HEK293 (cell line): Measurements from ENCODE around the gene FAM151B.
"Not testable (repeated sequence)": the region's sequence is repeated elsewhere in the genome, so short reads cannot be mapped to it uniquely, and the experiment has no call there.

Source experiments
- CTCF ChIA-PET: fragments of 350-600 bp; formaldehyde crosslinking; extraction: SDS; loops from one replicate; lab custom pipeline; 2021; ENCODE audit warnings: antibody characterized with exemption; lab: Yijun Ruan, JAX
- POLR2A ChIA-PET: fragments of 300-600 bp; formaldehyde crosslinking; extraction: SDS; loops from one replicate; lab custom pipeline; 2020; ENCODE audit warnings: antibody characterized with exemption, inconsistent platforms; lab: Yijun Ruan, JAX
- H3K27ac ChIP-seq: fragments of 200-500 bp; sonication (Bioruptor generic); 2 replicates; pipeline ENCODE4 v1.5.1; 2014; ENCODE audit warnings: low read depth, low read length, control low read depth, inconsistent platforms; ENCODE audit errors: extremely low read depth
- H3K36me3 ChIP-seq, 2 experiments: fragments of 200-500 bp in 1 of 2; sonication (Bioruptor generic) in 1 of 2; 1 replicate in 1 of 2; 2 replicates in 1 of 2; pipeline ENCODE4 v1.5.1; 2014 to 2017; ENCODE audit warnings: inconsistent platforms in 2 of 2, low read length in 2 of 2; ENCODE audit not compliant: control insufficient read depth in 2 of 2, insufficient read depth in 1 of 2
- H3K4me1 ChIP-seq: fragments of 200-500 bp; sonication (Bioruptor generic); 2 replicates; pipeline ENCODE4 v1.5.1; 2014; ENCODE audit warnings: mild to moderate bottlenecking, low read length, inconsistent platforms; ENCODE audit not compliant: control insufficient read depth, insufficient read depth
- H3K4me3 ChIP-seq: 2 replicates; pipeline ENCODE4 v1.5.1; 2011; ENCODE audit warnings: low read depth, mild to moderate bottlenecking, control low read depth, low read length, moderate library complexity
- H3K9me3 ChIP-seq: fragments of 200-500 bp; sonication (Bioruptor generic); 2 replicates; pipeline ENCODE4 v1.5.1; 2014; ENCODE audit warnings: low read depth, low read length, inconsistent platforms; ENCODE audit not compliant: control insufficient read depth, insufficient read depth
- GLIS1 ChIP-seq: fragments of 450-650 bp; formaldehyde crosslinking; IDR thresholded peaks from 2 replicates; pipeline ENCODE4 v1.5.1; 2016; ENCODE audit warnings: missing biosample characterization, missing genetic modification characterization
- KLF7 ChIP-seq: fragments of 450-650 bp; formaldehyde crosslinking; IDR thresholded peaks from 2 replicates; pipeline ENCODE4 v1.5.1; 2016; ENCODE audit warnings: missing biosample characterization, missing genetic modification characterization, borderline replicate concordance
- KLF9 ChIP-seq: fragments of 450-650 bp; formaldehyde crosslinking; IDR thresholded peaks from 2 replicates; pipeline ENCODE4 v1.5.1; 2016; ENCODE audit warnings: missing biosample characterization, missing genetic modification characterization, low read depth
- OVOL3 ChIP-seq: fragments of 450-650 bp; formaldehyde crosslinking; IDR thresholded peaks from 2 replicates; pipeline ENCODE4 v1.5.1; 2016; ENCODE audit warnings: missing biosample characterization, missing genetic modification characterization
- SETDB1 ChIP-seq: IDR thresholded peaks from one replicate; pipeline ENCODE4 v1.6.1; 2017; ENCODE audit warnings: mild to moderate bottlenecking, low read length, moderate library complexity, mixed read lengths; ENCODE audit not compliant: insufficient read length
- TRIM28 ChIP-seq: IDR thresholded peaks from 2 replicates; pipeline ENCODE4 v1.6.1; 2011; ENCODE audit warnings: low read length, control low read depth, borderline replicate concordance
- ZFP37 ChIP-seq: fragments of 450-650 bp; formaldehyde crosslinking; IDR thresholded peaks from 2 replicates; pipeline ENCODE4 v1.5.1; 2016; ENCODE audit warnings: missing biosample characterization, missing genetic modification characterization
- ZNF155 ChIP-seq: fragments of 450-650 bp; formaldehyde crosslinking; IDR thresholded peaks from 2 replicates; pipeline ENCODE4 v1.5.1; 2016; ENCODE audit warnings: missing biosample characterization, missing genetic modification characterization
- ZNF174 ChIP-seq: fragments of 450-650 bp; formaldehyde crosslinking; IDR thresholded peaks from 2 replicates; pipeline ENCODE4 v1.5.0; 2017; ENCODE audit warnings: missing biosample characterization, mild to moderate bottlenecking, missing genetic modification characterization
- ZNF19 ChIP-seq: fragments of 450-650 bp; formaldehyde crosslinking; IDR thresholded peaks from 2 replicates; pipeline ENCODE4; 2016; ENCODE audit warnings: missing biosample characterization, missing genetic modification characterization, low read depth
- ZNF529 ChIP-seq: fragments of 450-650 bp; formaldehyde crosslinking; IDR thresholded peaks from 2 replicates; pipeline ENCODE4 v1.5.1; 2017; ENCODE audit warnings: missing genetic modification characterization, missing biosample characterization; ENCODE audit not compliant: insufficient replicate concordance
- ZNF561 ChIP-seq: fragments of 450-650 bp; IDR thresholded peaks from 2 replicates; pipeline ENCODE4 v1.5.1; 2018; ENCODE audit warnings: missing biosample characterization, missing genetic modification characterization, borderline replicate concordance
- ZNF76 ChIP-seq: fragments of 450-650 bp; formaldehyde crosslinking; IDR thresholded peaks from 2 replicates; pipeline ENCODE4; 2016; ENCODE audit warnings: low read depth, missing biosample characterization, missing genetic modification characterization, borderline replicate concordance
- ZNF776 ChIP-seq: fragments of 450-650 bp; formaldehyde crosslinking; IDR thresholded peaks from 2 replicates; pipeline ENCODE4 v1.5.0; 2017; ENCODE audit warnings: missing biosample characterization, missing genetic modification characterization, borderline replicate concordance
- TF ChIP-seq, protein P1 (sequence below): fragments of 450-650 bp; formaldehyde crosslinking; IDR thresholded peaks from 2 replicates; pipeline ENCODE4 v1.5.1; 2016; ENCODE audit warnings: missing biosample characterization, missing genetic modification characterization, borderline replicate concordance
- TF ChIP-seq, protein P2 (sequence below): fragments of 450-650 bp; formaldehyde crosslinking; IDR thresholded peaks from 2 replicates; pipeline ENCODE4 v1.5.1; 2016; ENCODE audit warnings: missing biosample characterization, missing genetic modification characterization
- TF ChIP-seq, protein P3 (sequence below): fragments of 450-650 bp; formaldehyde crosslinking; IDR thresholded peaks from 2 replicates; pipeline ENCODE4 v1.5.1; 2017; ENCODE audit warnings: missing biosample characterization, missing genetic modification characterization
- TF ChIP-seq, protein P4 (sequence below): fragments of 450-650 bp; formaldehyde crosslinking; IDR thresholded peaks from 2 replicates; pipeline ENCODE4 v1.5.1; 2016; ENCODE audit warnings: missing biosample characterization, missing genetic modification characterization
- TF ChIP-seq, protein P5 (sequence below): fragments of 450-650 bp; formaldehyde crosslinking; optimal IDR thresholded peaks from 2 replicates; pipeline ENCODE3; 2016; ENCODE audit warnings: missing biosample characterization, mild to moderate bottlenecking, missing genetic modification characterization
- TF ChIP-seq, protein P6 (sequence below): sonication (generic); formaldehyde crosslinking; IDR thresholded peaks from 2 replicates; pipeline ENCODE4 v1.8.1; 2022; ENCODE audit warnings: mild to moderate bottlenecking, moderate library complexity, missing genetic modification reagents

Gene FAM151B

DNA sequence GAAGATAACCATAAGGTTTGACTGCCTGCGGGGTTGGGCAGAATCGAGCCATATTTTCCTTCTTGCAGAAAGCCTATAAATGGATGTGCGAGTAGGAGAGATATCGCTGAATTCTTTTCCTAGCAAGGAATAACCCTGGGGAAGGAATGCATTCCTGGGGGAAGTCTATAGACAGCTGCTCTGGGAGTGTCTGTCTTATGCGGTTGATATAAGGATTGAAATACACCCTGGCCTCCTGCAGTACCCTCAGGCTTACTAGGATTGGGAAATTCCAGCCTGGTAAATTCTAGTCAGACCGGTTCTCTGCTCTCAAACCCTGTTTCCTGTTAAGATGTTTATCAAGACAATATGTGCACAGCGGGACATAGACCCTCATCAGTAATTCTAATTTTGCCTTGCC lies 5.5 kb downstream of the FAM151B start:
- H3K4me1 ChIP-seq, H3K27ac ChIP-seq, H3K9me3 ChIP-seq, CTCF ChIA-PET, H3K4me3 ChIP-seq, H3K36me3 ChIP-seq, POLR2A ChIA-PET: not testable (repeated sequence)
- TF ChIP-seq SETDB1: peak; percentile 43

DNA sequence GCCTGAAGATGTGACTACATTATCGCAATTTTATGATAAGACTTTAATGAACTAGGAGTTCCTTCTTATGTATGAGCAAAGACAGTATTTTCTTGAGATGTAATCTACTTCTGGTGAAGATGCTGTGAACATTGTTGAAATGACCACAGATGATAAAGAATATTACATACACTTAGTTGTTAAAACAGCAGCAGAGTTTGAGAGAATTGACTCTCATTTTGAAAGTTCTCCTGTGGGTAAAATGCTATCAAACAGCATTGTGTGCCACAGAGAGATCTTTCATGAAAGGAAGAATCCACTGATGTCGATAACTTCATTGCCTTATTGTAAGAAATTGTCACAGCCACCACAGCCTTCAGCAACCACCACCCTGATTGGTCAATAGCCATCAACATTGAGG lies 8.0 kb downstream of the FAM151B start:
- ChIA-PET CTCF (interaction anchor here (0.6 kb wide), 1 partner anchor 143 kb away, joined by 3 read pairs; no protein-coding TSS in a partner anchor), POLR2A (interaction anchor here (0.6 kb wide), 1 partner anchor 9 kb away, joined by 3 read pairs; no protein-coding TSS in a partner anchor)
- H3K9me3 ChIP-seq: no peaks in the 10 kb centered on the region
- no peak for TF ChIP-seq ZNF561 (tag by site-specific recombination)
- TF ChIP-seq KLF9 (tag by site-specific recombination): no peak
- TF ChIP-seq ZNF19 (tag by site-specific recombination): no peak
- TF ChIP-seq ZNF776: no peak
- TF ChIP-seq, protein P1, sequence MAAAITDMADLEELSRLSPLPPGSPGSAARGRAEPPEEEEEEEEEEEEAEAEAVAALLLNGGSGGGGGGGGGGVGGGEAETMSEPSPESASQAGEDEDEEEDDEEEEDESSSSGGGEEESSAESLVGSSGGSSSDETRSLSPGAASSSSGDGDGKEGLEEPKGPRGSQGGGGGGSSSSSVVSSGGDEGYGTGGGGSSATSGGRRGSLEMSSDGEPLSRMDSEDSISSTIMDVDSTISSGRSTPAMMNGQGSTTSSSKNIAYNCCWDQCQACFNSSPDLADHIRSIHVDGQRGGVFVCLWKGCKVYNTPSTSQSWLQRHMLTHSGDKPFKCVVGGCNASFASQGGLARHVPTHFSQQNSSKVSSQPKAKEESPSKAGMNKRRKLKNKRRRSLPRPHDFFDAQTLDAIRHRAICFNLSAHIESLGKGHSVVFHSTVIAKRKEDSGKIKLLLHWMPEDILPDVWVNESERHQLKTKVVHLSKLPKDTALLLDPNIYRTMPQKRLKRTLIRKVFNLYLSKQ (tag by site-specific recombination): no peak
- no peak for TF ChIP-seq OVOL3
- TF ChIP-seq GLIS1: no peak
- TF ChIP-seq, protein P2, sequence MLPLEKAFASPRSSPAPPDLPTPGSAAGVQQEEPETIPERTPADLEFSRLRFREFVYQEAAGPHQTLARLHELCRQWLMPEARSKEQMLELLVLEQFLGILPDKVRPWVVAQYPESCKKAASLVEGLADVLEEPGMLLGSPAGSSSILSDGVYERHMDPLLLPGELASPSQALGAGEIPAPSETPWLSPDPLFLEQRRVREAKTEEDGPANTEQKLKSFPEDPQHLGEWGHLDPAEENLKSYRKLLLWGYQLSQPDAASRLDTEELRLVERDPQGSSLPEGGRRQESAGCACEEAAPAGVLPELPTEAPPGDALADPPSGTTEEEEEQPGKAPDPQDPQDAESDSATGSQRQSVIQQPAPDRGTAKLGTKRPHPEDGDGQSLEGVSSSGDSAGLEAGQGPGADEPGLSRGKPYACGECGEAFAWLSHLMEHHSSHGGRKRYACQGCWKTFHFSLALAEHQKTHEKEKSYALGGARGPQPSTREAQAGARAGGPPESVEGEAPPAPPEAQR (tag by site-specific recombination): no peak
- TF ChIP-seq ZNF155 (tag by site-specific recombination): no peak
- TF ChIP-seq KLF7 (tag by site-specific recombination): no peak
- no peak for TF ChIP-seq ZNF174 (tag by site-specific recombination)
- TF ChIP-seq, protein P3, sequence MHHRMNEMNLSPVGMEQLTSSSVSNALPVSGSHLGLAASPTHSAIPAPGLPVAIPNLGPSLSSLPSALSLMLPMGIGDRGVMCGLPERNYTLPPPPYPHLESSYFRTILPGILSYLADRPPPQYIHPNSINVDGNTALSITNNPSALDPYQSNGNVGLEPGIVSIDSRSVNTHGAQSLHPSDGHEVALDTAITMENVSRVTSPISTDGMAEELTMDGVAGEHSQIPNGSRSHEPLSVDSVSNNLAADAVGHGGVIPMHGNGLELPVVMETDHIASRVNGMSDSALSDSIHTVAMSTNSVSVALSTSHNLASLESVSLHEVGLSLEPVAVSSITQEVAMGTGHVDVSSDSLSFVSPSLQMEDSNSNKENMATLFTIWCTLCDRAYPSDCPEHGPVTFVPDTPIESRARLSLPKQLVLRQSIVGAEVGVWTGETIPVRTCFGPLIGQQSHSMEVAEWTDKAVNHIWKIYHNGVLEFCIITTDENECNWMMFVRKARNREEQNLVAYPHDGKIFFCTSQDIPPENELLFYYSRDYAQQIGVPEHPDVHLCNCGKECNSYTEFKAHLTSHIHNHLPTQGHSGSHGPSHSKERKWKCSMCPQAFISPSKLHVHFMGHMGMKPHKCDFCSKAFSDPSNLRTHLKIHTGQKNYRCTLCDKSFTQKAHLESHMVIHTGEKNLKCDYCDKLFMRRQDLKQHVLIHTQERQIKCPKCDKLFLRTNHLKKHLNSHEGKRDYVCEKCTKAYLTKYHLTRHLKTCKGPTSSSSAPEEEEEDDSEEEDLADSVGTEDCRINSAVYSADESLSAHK (tag by site-specific recombination): no peak
- TF ChIP-seq, protein P4, sequence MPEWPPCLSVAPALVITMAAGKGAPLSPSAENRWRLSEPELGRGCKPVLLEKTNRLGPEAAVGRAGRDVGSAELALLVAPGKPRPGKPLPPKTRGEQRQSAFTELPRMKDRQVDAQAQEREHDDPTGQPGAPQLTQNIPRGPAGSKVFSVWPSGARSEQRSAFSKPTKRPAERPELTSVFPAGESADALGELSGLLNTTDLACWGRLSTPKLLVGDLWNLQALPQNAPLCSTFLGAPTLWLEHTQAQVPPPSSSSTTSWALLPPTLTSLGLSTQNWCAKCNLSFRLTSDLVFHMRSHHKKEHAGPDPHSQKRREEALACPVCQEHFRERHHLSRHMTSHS (tag by site-specific recombination): no peak
- no peak for TF ChIP-seq ZNF76 (tag by site-specific recombination)
- no peak for TF ChIP-seq ZNF529 (tag by site-specific recombination)
- TF ChIP-seq, protein P5, sequence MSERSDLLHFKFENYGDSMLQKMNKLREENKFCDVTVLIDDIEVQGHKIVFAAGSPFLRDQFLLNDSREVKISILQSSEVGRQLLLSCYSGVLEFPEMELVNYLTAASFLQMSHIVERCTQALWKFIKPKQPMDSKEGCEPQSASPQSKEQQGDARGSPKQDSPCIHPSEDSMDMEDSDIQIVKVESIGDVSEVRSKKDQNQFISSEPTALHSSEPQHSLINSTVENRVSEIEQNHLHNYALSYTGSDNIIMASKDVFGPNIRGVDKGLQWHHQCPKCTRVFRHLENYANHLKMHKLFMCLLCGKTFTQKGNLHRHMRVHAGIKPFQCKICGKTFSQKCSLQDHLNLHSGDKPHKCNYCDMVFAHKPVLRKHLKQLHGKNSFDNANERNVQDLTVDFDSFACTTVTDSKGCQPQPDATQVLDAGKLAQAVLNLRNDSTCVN: no peak
- TF ChIP-seq ZFP37 (tag by site-specific recombination): no peak
- TF ChIP-seq, protein P6, sequence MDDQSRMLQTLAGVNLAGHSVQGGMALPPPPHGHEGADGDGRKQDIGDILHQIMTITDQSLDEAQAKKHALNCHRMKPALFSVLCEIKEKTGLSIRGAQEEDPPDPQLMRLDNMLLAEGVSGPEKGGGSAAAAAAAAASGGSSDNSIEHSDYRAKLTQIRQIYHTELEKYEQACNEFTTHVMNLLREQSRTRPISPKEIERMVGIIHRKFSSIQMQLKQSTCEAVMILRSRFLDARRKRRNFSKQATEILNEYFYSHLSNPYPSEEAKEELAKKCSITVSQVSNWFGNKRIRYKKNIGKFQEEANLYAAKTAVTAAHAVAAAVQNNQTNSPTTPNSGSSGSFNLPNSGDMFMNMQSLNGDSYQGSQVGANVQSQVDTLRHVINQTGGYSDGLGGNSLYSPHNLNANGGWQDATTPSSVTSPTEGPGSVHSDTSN: no peak
- no peak for TF ChIP-seq TRIM28
- H3K36me3 ChIP-seq: no peaks in the 10 kb centered on the region
- H3K27ac ChIP-seq: no peak overlapping the region
- H3K4me1 ChIP-seq: no peaks in the 10 kb centered on the region
- no peak overlapping the region for H3K4me3 ChIP-seq
